Neural progenitor cell (in vitro differentiated cells): Measurements from ENCODE around the gene CLEC1A.

Source experiments
- EZH2 ChIP-seq: fragments of 200-600 bp; sonication (generic); IDR thresholded peaks from 2 replicates; pipeline ENCODE4 v1.6.1; 2017; ENCODE audit warnings: antibody characterized with exemption, mild to moderate bottlenecking, moderate library complexity
- TF ChIP-seq, protein P1 (sequence below): fragments of 200-600 bp; sonication (generic); IDR thresholded peaks from 2 replicates; pipeline ENCODE4 v1.5.1; 2017; ENCODE audit warnings: antibody characterized with exemption, mild to moderate bottlenecking

GRCh38 chr12:10095971-10096370 is 2.8 kb downstream of the CLEC1A start:
- TF ChIP-seq, protein P1, sequence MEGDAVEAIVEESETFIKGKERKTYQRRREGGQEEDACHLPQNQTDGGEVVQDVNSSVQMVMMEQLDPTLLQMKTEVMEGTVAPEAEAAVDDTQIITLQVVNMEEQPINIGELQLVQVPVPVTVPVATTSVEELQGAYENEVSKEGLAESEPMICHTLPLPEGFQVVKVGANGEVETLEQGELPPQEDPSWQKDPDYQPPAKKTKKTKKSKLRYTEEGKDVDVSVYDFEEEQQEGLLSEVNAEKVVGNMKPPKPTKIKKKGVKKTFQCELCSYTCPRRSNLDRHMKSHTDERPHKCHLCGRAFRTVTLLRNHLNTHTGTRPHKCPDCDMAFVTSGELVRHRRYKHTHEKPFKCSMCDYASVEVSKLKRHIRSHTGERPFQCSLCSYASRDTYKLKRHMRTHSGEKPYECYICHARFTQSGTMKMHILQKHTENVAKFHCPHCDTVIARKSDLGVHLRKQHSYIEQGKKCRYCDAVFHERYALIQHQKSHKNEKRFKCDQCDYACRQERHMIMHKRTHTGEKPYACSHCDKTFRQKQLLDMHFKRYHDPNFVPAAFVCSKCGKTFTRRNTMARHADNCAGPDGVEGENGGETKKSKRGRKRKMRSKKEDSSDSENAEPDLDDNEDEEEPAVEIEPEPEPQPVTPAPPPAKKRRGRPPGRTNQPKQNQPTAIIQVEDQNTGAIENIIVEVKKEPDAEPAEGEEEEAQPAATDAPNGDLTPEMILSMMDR, result no peak
- TF ChIP-seq EZH2, result no peak
